A549 (cell line): Measurements from ENCODE around the gene RXRA.

Experiments
- CEBPB ChIP-seq, 2 experiments: fragments of >200 bp in 1 of 2; sonication (Bioruptor Twin) in 1 of 2; formaldehyde crosslinking in 1 of 2; IDR thresholded peaks; 2 replicates each; pipeline ENCODE4 v1.6.1; 2012 to 2016
- CTCF ChIP-seq: fragments of >200 bp; sonication (Bioruptor Twin); formaldehyde crosslinking; IDR thresholded peaks from 3 replicates; pipeline ENCODE4 v1.5.1; 2016
- ESRRA ChIP-seq: fragments of 150-350 bp; IDR thresholded peaks from 2 replicates; pipeline ENCODE4 v1.6.1; 2014; ENCODE audit warnings: mild to moderate bottlenecking, low read length, borderline replicate concordance
- PHF8 ChIP-seq: fragments of 200-600 bp; sonication (generic); IDR thresholded peaks from 2 replicates; pipeline ENCODE4 v1.6.1; 2016; ENCODE audit warnings: low read depth, mild to moderate bottlenecking, antibody characterized with exemption, moderate library complexity, borderline replicate concordance
- POLR2A ChIP-seq: IDR thresholded peaks from 2 replicates; pipeline ENCODE4 v1.6.1; 2012; ENCODE audit warnings: mild to moderate bottlenecking, low read length
- RAD21 ChIP-seq, 2 experiments: fragments of >200 bp in 1 of 2; sonication (Bioruptor Twin) in 1 of 2; formaldehyde crosslinking in 1 of 2; IDR thresholded peaks in 1 of 2; conservative IDR thresholded peaks in 1 of 2; 2 replicates in 1 of 2; 3 replicates in 1 of 2; pipeline ENCODE4 v1.6.1; 2012 to 2018; ENCODE audit warnings: inconsistent platforms in 1 of 2
- REST ChIP-seq: fragments of 200-600 bp; sonication (generic); IDR thresholded peaks from 2 replicates; pipeline ENCODE4 v1.6.1; 2016; ENCODE audit warnings: antibody characterized with exemption, mild to moderate bottlenecking, moderate library complexity
- RFX5 ChIP-seq: fragments of 450-650 bp; IDR thresholded peaks from 2 replicates; pipeline ENCODE4 v1.7.1; 2014; ENCODE audit warnings: antibody characterized with exemption, mild to moderate bottlenecking, moderate library complexity
- SMC3 ChIP-seq: fragments of >200 bp; sonication (Bioruptor Twin); formaldehyde crosslinking; IDR thresholded peaks from 3 replicates; pipeline ENCODE4 v1.6.1; 2018; ENCODE audit warnings: inconsistent platforms
- SREBF2 ChIP-seq: fragments of 450-650 bp; IDR thresholded peaks from 2 replicates; pipeline ENCODE4 v1.6.1; 2014; ENCODE audit warnings: mild to moderate bottlenecking, moderate library complexity
- USF2 ChIP-seq: fragments of 450-650 bp; IDR thresholded peaks from 2 replicates; pipeline ENCODE4 v1.6.1; 2014; ENCODE audit warnings: antibody characterized with exemption
- TF ChIP-seq, protein P1 (sequence below): IDR thresholded peaks from 2 replicates; pipeline ENCODE4 v1.6.1; 2012

DNA sequence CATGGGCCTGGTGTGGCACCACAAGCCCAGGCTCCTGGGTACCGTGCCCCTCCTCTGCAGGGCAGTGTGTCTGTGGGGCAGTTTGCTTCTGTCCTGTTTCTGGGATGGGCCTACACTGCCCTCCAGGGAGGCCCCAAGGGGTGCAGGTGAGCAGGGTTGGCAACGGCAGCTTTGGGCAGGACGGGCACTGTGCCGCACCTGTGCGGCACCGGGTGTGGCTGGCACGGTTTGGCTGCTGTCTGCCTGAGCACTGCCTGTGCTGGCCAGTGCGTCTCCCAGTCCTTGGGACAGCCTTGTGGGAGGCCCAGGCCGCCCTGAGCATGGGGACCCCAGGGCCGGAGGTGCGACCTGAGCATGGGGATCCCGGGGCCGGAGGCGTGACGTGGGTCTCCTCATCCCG, 37.2 kb downstream of the RXRA start:
- TF ChIP-seq USF2 (no peak), RAD21 (conservative IDR thresholded peaks at IDR 0.05 in 1 of 2, IDR thresholded peaks at IDR 0.05 in 1 of 2) (no peak), PHF8 (no peak), CTCF (no peak), SREBF2 (no peak), RFX5 (no peak), CEBPB (IDR thresholded peaks at IDR 0.05) (no peak), SMC3 (no peak), ESRRA (no peak), POLR2A (no peak), REST (no peak)
- TF ChIP-seq, protein P1, sequence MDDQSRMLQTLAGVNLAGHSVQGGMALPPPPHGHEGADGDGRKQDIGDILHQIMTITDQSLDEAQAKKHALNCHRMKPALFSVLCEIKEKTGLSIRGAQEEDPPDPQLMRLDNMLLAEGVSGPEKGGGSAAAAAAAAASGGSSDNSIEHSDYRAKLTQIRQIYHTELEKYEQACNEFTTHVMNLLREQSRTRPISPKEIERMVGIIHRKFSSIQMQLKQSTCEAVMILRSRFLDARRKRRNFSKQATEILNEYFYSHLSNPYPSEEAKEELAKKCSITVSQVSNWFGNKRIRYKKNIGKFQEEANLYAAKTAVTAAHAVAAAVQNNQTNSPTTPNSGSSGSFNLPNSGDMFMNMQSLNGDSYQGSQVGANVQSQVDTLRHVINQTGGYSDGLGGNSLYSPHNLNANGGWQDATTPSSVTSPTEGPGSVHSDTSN: no peak
